ENCODE results near the gene N4BP3. TPM values are rescaled to one million over a fixed set of nuclear protein-coding genes. Genes with fewer than 3 reads are reported as not detected.
A peak's percentile ranks its signal among the peaks of the same experiment; 100 is the strongest.

The N4BP3 gene
- total RNA-seq, 4 donors from 2014 or later: 1.2 to 4.8 (median 1.3) TPM

DNA sequence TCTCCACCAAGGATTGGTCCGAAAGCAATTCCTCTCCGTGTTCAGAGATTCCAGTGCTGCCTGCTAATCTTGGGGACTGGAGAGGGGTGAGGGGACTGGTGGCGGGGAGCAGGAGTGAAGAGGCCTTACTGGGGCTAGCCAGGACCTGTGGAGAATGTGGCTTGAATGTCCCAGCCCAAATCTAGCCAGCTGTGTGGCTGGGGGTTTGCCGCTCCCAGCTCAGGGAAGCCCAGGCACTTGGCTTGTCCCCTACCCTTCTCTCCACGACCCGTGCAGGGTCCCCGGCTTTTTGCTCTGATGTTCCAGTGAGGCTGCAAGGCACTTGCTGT is 2.4 kb downstream of the N4BP3 start:
- no peak overlapping the region for H3K4me3 ChIP-seq
- no peak overlapping the region for H3K27ac ChIP-seq
- 29% methylated on average over 3 of the region's 7 CpGs; no CpG with 5 or more reads in 1 of the 2 donors for whole genome bisulfite sequencing, 2 donors (ENCODE audit: low coverage in 1 of 2)
- no peak for ATAC-seq
- H3K36me3 ChIP-seq: no peaks in the 10 kb centered on the region
- peaks cover 0 to 5% (median 0%) of the 10 kb centered on the region in 3 donors for H3K9me3 ChIP-seq
- TF ChIP-seq EP300 (IDR thresholded peaks at IDR 0.05): no peak
- TF ChIP-seq, protein P1, sequence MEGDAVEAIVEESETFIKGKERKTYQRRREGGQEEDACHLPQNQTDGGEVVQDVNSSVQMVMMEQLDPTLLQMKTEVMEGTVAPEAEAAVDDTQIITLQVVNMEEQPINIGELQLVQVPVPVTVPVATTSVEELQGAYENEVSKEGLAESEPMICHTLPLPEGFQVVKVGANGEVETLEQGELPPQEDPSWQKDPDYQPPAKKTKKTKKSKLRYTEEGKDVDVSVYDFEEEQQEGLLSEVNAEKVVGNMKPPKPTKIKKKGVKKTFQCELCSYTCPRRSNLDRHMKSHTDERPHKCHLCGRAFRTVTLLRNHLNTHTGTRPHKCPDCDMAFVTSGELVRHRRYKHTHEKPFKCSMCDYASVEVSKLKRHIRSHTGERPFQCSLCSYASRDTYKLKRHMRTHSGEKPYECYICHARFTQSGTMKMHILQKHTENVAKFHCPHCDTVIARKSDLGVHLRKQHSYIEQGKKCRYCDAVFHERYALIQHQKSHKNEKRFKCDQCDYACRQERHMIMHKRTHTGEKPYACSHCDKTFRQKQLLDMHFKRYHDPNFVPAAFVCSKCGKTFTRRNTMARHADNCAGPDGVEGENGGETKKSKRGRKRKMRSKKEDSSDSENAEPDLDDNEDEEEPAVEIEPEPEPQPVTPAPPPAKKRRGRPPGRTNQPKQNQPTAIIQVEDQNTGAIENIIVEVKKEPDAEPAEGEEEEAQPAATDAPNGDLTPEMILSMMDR (IDR thresholded peaks at IDR 0.05): no peak
- TF ChIP-seq POLR2AphosphoS5 (IDR thresholded peaks at IDR 0.05): no peak
- TF ChIP-seq POLR2A (IDR thresholded peaks at IDR 0.05): no peak
- H3K4me1 ChIP-seq: peaks cover 0 to 23% (median 9%) of the 10 kb centered on the region in 3 donors
- peaks cover 94% of the 10 kb centered on the region for H3K27me3 ChIP-seq

GRCh38 chr5:178116143-178116885 is 3.0 kb downstream of the N4BP3 start:
- Histone ChIP-seq H3K9me3 (peaks cover 0 to 5% (median 0%) of the 10 kb centered on the region in 3 donors), H3K4me3 (no peak overlapping the region), H3K4me1 (peaks cover 0 to 29% (median 11%) of the 10 kb centered on the region in 3 donors), H3K27me3 (peaks cover 90% of the 10 kb centered on the region), H3K27ac (no peak overlapping the region), H3K36me3 (no peaks in the 10 kb centered on the region)
- no peak for ATAC-seq
- WGBS, 2 donors (ENCODE audit: low coverage in 1 of 2): no CpG with 5 or more reads among the region's 22 CpGs
- TF ChIP-seq POLR2AphosphoS5 (IDR thresholded peaks at IDR 0.05) (no peak), POLR2A (IDR thresholded peaks at IDR 0.05) (no peak), EP300 (IDR thresholded peaks at IDR 0.05) (no peak)
- TF ChIP-seq, protein P1 (IDR thresholded peaks at IDR 0.05): no peak

DNA sequence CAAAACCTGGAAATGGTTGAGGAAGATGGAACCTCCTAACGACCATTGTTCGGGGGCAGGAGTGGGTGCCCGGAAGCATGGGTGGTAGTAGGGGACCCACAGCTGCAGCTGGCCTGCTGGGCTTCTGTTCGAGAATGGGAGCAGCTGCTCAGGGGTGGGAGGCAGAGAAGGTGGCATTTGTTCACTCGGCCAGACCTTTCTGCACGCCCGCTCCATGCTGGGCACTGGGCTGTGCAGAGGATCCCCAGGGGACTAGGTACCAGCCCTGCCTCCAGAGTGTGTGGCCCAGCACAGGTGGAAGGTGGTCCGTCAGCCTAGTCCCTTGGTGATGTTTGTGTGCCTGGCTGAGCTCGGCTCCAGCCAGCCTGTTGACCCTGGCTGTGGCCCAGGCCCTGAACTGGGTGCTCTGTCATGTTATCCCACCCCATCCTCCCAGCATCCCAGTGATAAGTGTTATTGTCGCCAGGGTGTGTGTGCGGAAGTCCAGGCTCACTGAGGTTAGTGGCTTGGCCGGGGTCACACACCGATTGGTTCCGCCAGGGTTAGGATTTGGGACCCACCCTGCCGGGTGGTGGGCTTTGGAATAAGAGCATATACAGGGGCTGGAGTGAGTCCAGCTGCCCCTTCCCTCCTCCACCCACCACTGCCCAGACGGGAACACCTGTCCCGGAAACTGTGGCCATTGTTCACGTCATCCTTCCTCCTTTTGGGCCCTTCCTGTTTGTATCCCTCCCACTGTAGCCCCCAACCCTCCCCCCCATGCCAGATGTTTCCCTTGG is 4.8 kb downstream of the N4BP3 start:
- no peaks in the 10 kb centered on the region for H3K9me3 ChIP-seq
- peaks cover 0 to 44% (median 25%) of the 10 kb centered on the region in 3 donors for H3K4me1 ChIP-seq
- H3K4me3 ChIP-seq: no peak overlapping the region
- H3K36me3 ChIP-seq: no peaks in the 10 kb centered on the region
- 95% methylated on average over 4 of the region's 18 CpGs; no CpG with 5 or more reads in 1 of the 2 donors for WGBS, 2 donors (ENCODE audit: low coverage in 1 of 2)
- H3K27me3 ChIP-seq: peaks cover 73% of the 10 kb centered on the region
- no peak overlapping the region for H3K27ac ChIP-seq
- TF ChIP-seq POLR2AphosphoS5 (IDR thresholded peaks at IDR 0.05): no peak
- TF ChIP-seq EP300 (IDR thresholded peaks at IDR 0.05): no peak
- no peak for TF ChIP-seq POLR2A (IDR thresholded peaks at IDR 0.05)
- TF ChIP-seq, protein P1 (IDR thresholded peaks at IDR 0.05): no peak
- peak; percentile 17 for ATAC-seq

- Histone ChIP-seq H3K27me3 (peaks cover 53% of the 10 kb centered on the region), H3K4me1 (peaks cover 0 to 40% (median 16%) of the 10 kb centered on the region in 3 donors), H3K36me3 (no peaks in the 10 kb centered on the region), H3K27ac (no peak overlapping the region), H3K4me3 (no peak overlapping the region), H3K9me3 (no peaks in the 10 kb centered on the region)
- WGBS, 2 donors (ENCODE audit: low coverage in 1 of 2): 100% methylated on average over 2 of the region's 27 CpGs; no CpG with 5 or more reads in 1 of the 2 donors
- TF ChIP-seq POLR2AphosphoS5 (IDR thresholded peaks at IDR 0.05): no peak
- no peak for TF ChIP-seq EP300 (IDR thresholded peaks at IDR 0.05)
- TF ChIP-seq POLR2A (IDR thresholded peaks at IDR 0.05): no peak
- TF ChIP-seq, protein P1 (IDR thresholded peaks at IDR 0.05): no peak
- no peak for ATAC-seq
Measured at GRCh38 chr5:178119915-178120606, 6.7 kb downstream of the N4BP3 start.
